HG03135 (cell line): ENCODE results near the gene PRRX1.

Experiments used
- ATAC-seq: cut with Tn5 transposase; IDR thresholded peaks from one replicate; pipeline ENCODE4 v1.9.1; 2021; ENCODE audit warnings: mild to moderate bottlenecking, moderate library complexity; ENCODE audit not compliant: unreplicated experiment

PRRX1 gene

GRCh38 chr1:170663404-170664092 lies 383 bp upstream of the PRRX1 start:
- ATAC-seq = no peak

- ATAC-seq = no peak
Observed at GRCh38 chr1:170664828-170665612, 1.1 kb downstream of the PRRX1 start.

GRCh38 chr1:170665629-170666028 lies 1.7 kb downstream of the PRRX1 start:
- ATAC-seq = no peak

- ATAC-seq = no peak
Observed at GRCh38 chr1:170666541-170667254, 2.8 kb downstream of the PRRX1 start.

GRCh38 chr1:170668209-170669106 lies 4.5 kb downstream of the PRRX1 start:
- ATAC-seq = no peak

- ATAC-seq = no peak
Observed at GRCh38 chr1:170669107-170669445, 5.1 kb downstream of the PRRX1 start.

GRCh38 chr1:170669586-170670530 lies 5.9 kb downstream of the PRRX1 start:
- no peak for ATAC-seq

- no peak for ATAC-seq
Observed at GRCh38 chr1:170670802-170671628, 7.1 kb downstream of the PRRX1 start.

GRCh38 chr1:170671629-170671963 lies 7.7 kb downstream of the PRRX1 start:
- ATAC-seq = no peak

GRCh38 chr1:170672316-170672715 lies 8.4 kb downstream of the PRRX1 start:
- no peak for ATAC-seq

- no peak for ATAC-seq
Observed at GRCh38 chr1:170674239-170674638, 10.3 kb downstream of the PRRX1 start.

GRCh38 chr1:170674986-170675385 lies 11.1 kb downstream of the PRRX1 start:
- ATAC-seq = no peak

- no peak for ATAC-seq
Observed at GRCh38 chr1:170675865-170676264, 11.9 kb downstream of the PRRX1 start.

- ATAC-seq = no peak
Observed at GRCh38 chr1:170676628-170677027, 12.7 kb downstream of the PRRX1 start.

GRCh38 chr1:170678027-170678600 lies 14.2 kb downstream of the PRRX1 start:
- no peak for ATAC-seq

GRCh38 chr1:170680428-170680827 lies 16.5 kb downstream of the PRRX1 start:
- no peak for ATAC-seq

- no peak for ATAC-seq
Observed at GRCh38 chr1:170682169-170682568, 18.2 kb downstream of the PRRX1 start.

GRCh38 chr1:170682809-170683208 lies 18.9 kb downstream of the PRRX1 start:
- no peak for ATAC-seq

GRCh38 chr1:170685166-170685565 lies 21.2 kb downstream of the PRRX1 start:
- no peak for ATAC-seq
